Hepatocyte (in vitro differentiated cells): ENCODE results near the gene CDH11. TPM values are rescaled to one million over a fixed set of nuclear protein-coding genes. Genes with fewer than 3 reads are reported as not detected.

Source experiments
- DNase-seq: peaks from one replicate; pipeline ENCODE4 v3.0.0-alpha.2; 2016; ENCODE audit warnings: low spot score
- H2AFZ ChIP-seq: fragments of 200-600 bp; sonication (generic); 2 replicates; pipeline ENCODE4 v1.6.0; 2016; ENCODE audit warnings: antibody characterized with exemption, mild to moderate bottlenecking
- H3K27ac ChIP-seq: fragments of 200-600 bp; sonication (generic); 2 replicates; pipeline ENCODE4 v1.5.1; 2016; ENCODE audit warnings: mild to moderate bottlenecking
- H3K27me3 ChIP-seq: fragments of 200-600 bp; sonication (generic); 2 replicates; pipeline ENCODE4 v1.6.1; 2016
- H3K36me3 ChIP-seq: fragments of 200-600 bp; sonication (generic); replicated peaks from 2 replicates; pipeline ENCODE4 v1.5.1; 2016; ENCODE audit warnings: low read depth; ENCODE audit not compliant: insufficient read depth
- H3K4me1 ChIP-seq: fragments of 200-600 bp; sonication (generic); 2 replicates; pipeline ENCODE4 v1.5.1; 2016; ENCODE audit warnings: mild to moderate bottlenecking, moderate library complexity; ENCODE audit not compliant: insufficient read depth
- H3K4me2 ChIP-seq: fragments of 200-600 bp; sonication (generic); 2 replicates; pipeline ENCODE4 v1.6.0; 2016
- H3K4me3 ChIP-seq: fragments of 200-600 bp; sonication (generic); 2 replicates; pipeline ENCODE4 v1.5.1; 2016; ENCODE audit warnings: mild to moderate bottlenecking
- H3K79me2 ChIP-seq: fragments of 200-600 bp; sonication (generic); 2 replicates; pipeline ENCODE4 v1.6.0; 2017; ENCODE audit warnings: mild to moderate bottlenecking
- H3K9me2 ChIP-seq: fragments of 200-600 bp; sonication (generic); replicated peaks from 2 replicates; pipeline ENCODE4 v1.6.0; 2017; ENCODE audit warnings: mild to moderate bottlenecking; ENCODE audit not compliant: insufficient read depth
- H3K9me3 ChIP-seq: fragments of 200-600 bp; sonication (generic); 2 replicates; pipeline ENCODE4 v1.5.1; 2016; ENCODE audit warnings: low read depth, mild to moderate bottlenecking
- H4K20me1 ChIP-seq: fragments of 200-600 bp; sonication (generic); 2 replicates; pipeline ENCODE4 v1.6.0; 2016; ENCODE audit warnings: mild to moderate bottlenecking; ENCODE audit not compliant: insufficient read depth, poor library complexity, severe bottlenecking
- EZH2 ChIP-seq: fragments of 200-600 bp; sonication (generic); IDR thresholded peaks from 2 replicates; pipeline ENCODE4 v1.6.1; 2016; ENCODE audit warnings: antibody characterized with exemption, mild to moderate bottlenecking, borderline replicate concordance
- EZH2phosphoT487 ChIP-seq: fragments of 200-600 bp; sonication (generic); IDR thresholded peaks from one replicate; pipeline ENCODE4 v1.6.1; 2018; ENCODE audit warnings: antibody characterized with exemption, mild to moderate bottlenecking, low read depth, moderate library complexity; ENCODE audit not compliant: unreplicated experiment, severe bottlenecking
- WGBS: methylation state at CpG from one replicate; pipeline ENCODE4 v1.1.6; 2016; ENCODE audit warnings: low lambda C conversion rate; ENCODE audit errors: missing lambda C conversion rate; 5-methylcytosine and 5-hydroxymethylcytosine counted together
- polyA plus RNA-seq: library from polyadenylated mRNA; unstranded; fragments of >200 nt; fragmentation: Nextera tagmentation; extraction: Ambion mirVana; gene quantifications from 2 replicates; pipeline ENCODE4 v1.2.1, GENCODE V29; 2016
- total RNA-seq: library from RNA; depleted of rRNA; stranded (reverse); fragments of >200 nt; gene quantifications from 2 replicates; pipeline ENCODE4 v1.2.3, GENCODE V29; 2014
- TF ChIP-seq, protein P1 (sequence below): fragments of 200-600 bp; sonication (generic); IDR thresholded peaks from 2 replicates; pipeline ENCODE4 v1.5.1; 2016; ENCODE audit warnings: antibody characterized with exemption, mild to moderate bottlenecking; ENCODE audit not compliant: poor library complexity

The CDH11 gene
- total and polyA plus RNA-seq, 2 experiments from 2014 or later, result 148 to 289 TPM

- no peak overlapping the region for H2AFZ ChIP-seq
- no peaks in the 10 kb centered on the region for H3K9me2 ChIP-seq
- TF ChIP-seq, protein P1, sequence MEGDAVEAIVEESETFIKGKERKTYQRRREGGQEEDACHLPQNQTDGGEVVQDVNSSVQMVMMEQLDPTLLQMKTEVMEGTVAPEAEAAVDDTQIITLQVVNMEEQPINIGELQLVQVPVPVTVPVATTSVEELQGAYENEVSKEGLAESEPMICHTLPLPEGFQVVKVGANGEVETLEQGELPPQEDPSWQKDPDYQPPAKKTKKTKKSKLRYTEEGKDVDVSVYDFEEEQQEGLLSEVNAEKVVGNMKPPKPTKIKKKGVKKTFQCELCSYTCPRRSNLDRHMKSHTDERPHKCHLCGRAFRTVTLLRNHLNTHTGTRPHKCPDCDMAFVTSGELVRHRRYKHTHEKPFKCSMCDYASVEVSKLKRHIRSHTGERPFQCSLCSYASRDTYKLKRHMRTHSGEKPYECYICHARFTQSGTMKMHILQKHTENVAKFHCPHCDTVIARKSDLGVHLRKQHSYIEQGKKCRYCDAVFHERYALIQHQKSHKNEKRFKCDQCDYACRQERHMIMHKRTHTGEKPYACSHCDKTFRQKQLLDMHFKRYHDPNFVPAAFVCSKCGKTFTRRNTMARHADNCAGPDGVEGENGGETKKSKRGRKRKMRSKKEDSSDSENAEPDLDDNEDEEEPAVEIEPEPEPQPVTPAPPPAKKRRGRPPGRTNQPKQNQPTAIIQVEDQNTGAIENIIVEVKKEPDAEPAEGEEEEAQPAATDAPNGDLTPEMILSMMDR, result no peak
- no peak for TF ChIP-seq EZH2phosphoT487
- TF ChIP-seq EZH2, result no peak
- 97% methylated on average over 3 of the region's 3 CpGs for WGBS
- no peaks in the 10 kb centered on the region for H3K27me3 ChIP-seq
- peaks cover 95% of the 10 kb centered on the region for H3K79me2 ChIP-seq
- no peak overlapping the region for H3K4me2 ChIP-seq
- H3K36me3 ChIP-seq, result no peaks in the 10 kb centered on the region
- no peak overlapping the region for H3K27ac ChIP-seq
- DNase-seq, result no peak
- no peak overlapping the region for H3K4me3 ChIP-seq
- no peaks in the 10 kb centered on the region for H3K4me1 ChIP-seq
- H3K9me3 ChIP-seq, result no peaks in the 10 kb centered on the region
- H4K20me1 ChIP-seq, result peaks cover 70% of the 10 kb centered on the region
These were observed 64.7 kb downstream of the CDH11 start for GRCh38 chr16:65057184-65057583.

DNA sequence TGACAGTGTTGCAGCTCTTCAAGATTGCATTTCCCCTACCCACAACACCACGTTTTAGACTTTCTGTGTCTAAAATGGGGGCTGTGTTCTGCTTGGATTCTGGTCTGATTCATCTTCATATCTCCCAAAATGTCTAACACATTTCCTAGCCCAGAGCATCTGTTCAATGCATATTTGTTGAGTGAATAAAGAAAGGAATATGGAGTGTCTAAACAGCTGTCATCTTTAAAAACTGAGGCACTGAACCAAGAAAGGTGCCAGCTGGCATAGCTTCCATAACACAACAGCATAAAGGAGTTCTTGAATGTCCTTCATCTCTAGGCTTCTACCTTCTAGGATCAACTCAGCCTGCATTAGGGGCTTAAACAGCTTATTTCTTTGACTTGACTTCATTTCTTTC, 67.4 kb downstream of the CDH11 start:
- Histone ChIP-seq H3K79me2 (peaks cover 70% of the 10 kb centered on the region), H3K27ac (no peak overlapping the region), H2AFZ (no peak overlapping the region), H3K27me3 (no peaks in the 10 kb centered on the region), H3K4me3 (no peak overlapping the region), H3K36me3 (no peaks in the 10 kb centered on the region), H3K4me1 (no peaks in the 10 kb centered on the region), H3K4me2 (no peak overlapping the region), H3K9me3 (no peaks in the 10 kb centered on the region), H3K9me2 (no peaks in the 10 kb centered on the region), H4K20me1 (peaks cover 60% of the 10 kb centered on the region)
- no peak for TF ChIP-seq EZH2phosphoT487
- TF ChIP-seq, protein P1, result no peak
- no peak for TF ChIP-seq EZH2
- no peak for DNase-seq
- WGBS, result 48% methylated on average over 1 of the region's 1 CpG

- WGBS, result 60% methylated on average over 3 of the region's 3 CpGs
- Histone ChIP-seq H3K4me3 (no peak overlapping the region), H3K27me3 (no peaks in the 10 kb centered on the region), H3K9me2 (no peaks in the 10 kb centered on the region), H2AFZ (no peak overlapping the region), H3K27ac (peak overlapping the region; percentile 25), H4K20me1 (peaks cover 49% of the 10 kb centered on the region), H3K79me2 (peaks cover 61% of the 10 kb centered on the region), H3K4me2 (no peak overlapping the region), H3K4me1 (no peaks in the 10 kb centered on the region), H3K36me3 (no peaks in the 10 kb centered on the region), H3K9me3 (no peaks in the 10 kb centered on the region)
- DNase-seq, result no peak
- no peak for TF ChIP-seq EZH2
These were observed 72.2 kb downstream of the CDH11 start for GRCh38 chr16:65049679-65050078.

DNA sequence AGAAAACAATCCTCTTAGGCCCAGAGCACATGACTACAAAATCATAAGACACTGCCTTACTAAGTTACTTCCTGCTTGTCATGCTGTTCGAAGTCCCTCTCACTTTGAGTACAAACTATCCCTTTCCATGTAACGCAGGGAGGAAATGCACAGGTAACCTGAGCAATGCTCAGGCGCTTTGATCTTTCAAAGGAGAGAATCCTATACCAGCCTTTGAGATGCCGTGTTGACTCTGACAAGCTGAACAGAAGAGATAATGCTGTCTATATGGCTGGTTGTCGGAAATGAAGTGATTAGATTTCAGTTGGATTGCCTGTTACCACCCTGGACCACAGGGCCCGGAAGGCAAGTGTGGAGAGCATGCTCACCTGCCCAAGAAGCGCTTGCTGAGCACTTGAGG, 75.9 kb downstream of the CDH11 start:
- TF ChIP-seq, protein P1, result no peak
- no peak for TF ChIP-seq EZH2phosphoT487
- TF ChIP-seq EZH2, result no peak
- H3K79me2 ChIP-seq, result peaks cover 73% of the 10 kb centered on the region
- no peak overlapping the region for H3K27ac ChIP-seq
- no peaks in the 10 kb centered on the region for H3K27me3 ChIP-seq
- no peaks in the 10 kb centered on the region for H3K4me1 ChIP-seq
- WGBS, result 84% methylated on average over 7 of the region's 7 CpGs
- no peaks in the 10 kb centered on the region for H3K36me3 ChIP-seq
- H3K4me2 ChIP-seq, result no peak overlapping the region
- no peak for DNase-seq
- H3K4me3 ChIP-seq, result no peak overlapping the region
- no peak overlapping the region for H2AFZ ChIP-seq
- no peaks in the 10 kb centered on the region for H3K9me3 ChIP-seq
- peaks cover 61% of the 10 kb centered on the region for H4K20me1 ChIP-seq
- H3K9me2 ChIP-seq, result no peaks in the 10 kb centered on the region
